Neuronal stem cell (in vitro differentiated cells): ENCODE data around the gene ABCD1.

ENCODE experiments used
- DNase-seq: peaks from one replicate; pipeline ENCODE4 v3.0.0-alpha.2; 2013; ENCODE audit warnings: low spot score
- H2AFZ ChIP-seq: one replicate; pipeline ENCODE4 v1.6.1; 2013; ENCODE audit warnings: mild to moderate bottlenecking, low read length, inconsistent platforms
- H2AK5ac ChIP-seq: 2 replicates; pipeline ENCODE4 v1.6.1; 2013; ENCODE audit warnings: low read depth, mild to moderate bottlenecking, inconsistent platforms, low read length, moderate library complexity, mixed read lengths
- H2BK120ac ChIP-seq: 2 replicates; pipeline ENCODE4 v1.6.1; 2013; ENCODE audit warnings: low read depth, mild to moderate bottlenecking, inconsistent platforms, low read length, moderate library complexity, mixed read lengths
- H2BK12ac ChIP-seq: one replicate; pipeline ENCODE4 v1.6.1; 2013; ENCODE audit warnings: low read length, inconsistent platforms
- H2BK15ac ChIP-seq: 2 replicates; pipeline ENCODE4 v1.6.1; 2013; ENCODE audit warnings: mild to moderate bottlenecking, low read length, inconsistent platforms, mixed read lengths
- H2BK5ac ChIP-seq: one replicate; pipeline ENCODE4 v1.6.1; 2013; ENCODE audit warnings: inconsistent platforms, mild to moderate bottlenecking, low read length, moderate library complexity
- H3K14ac ChIP-seq: one replicate; pipeline ENCODE4 v1.6.1; 2013; ENCODE audit warnings: low read length, inconsistent platforms
- H3K18ac ChIP-seq: 2 replicates; pipeline ENCODE4 v1.6.1; 2013; ENCODE audit warnings: low read length, inconsistent platforms
- H3K23ac ChIP-seq: 2 replicates; pipeline ENCODE4 v1.6.1; 2013; ENCODE audit warnings: low read depth, mild to moderate bottlenecking, mixed read lengths, low read length, inconsistent platforms; ENCODE audit not compliant: poor library complexity
- H3K27ac ChIP-seq: replicated peaks from 3 replicates; pipeline ENCODE4 v1.5.1; 2013; ENCODE audit warnings: low read length, inconsistent platforms
- H3K27me3 ChIP-seq, 3 experiments: 2 replicates each; pipeline ENCODE4 v1.6.1; 2013; ENCODE audit warnings: low read length in 3 of 3, mild to moderate bottlenecking in 2 of 3, inconsistent platforms in 1 of 3, low read depth in 1 of 3, mixed read lengths in 1 of 3, moderate library complexity in 1 of 3; ENCODE audit not compliant: control insufficient read depth in 3 of 3, insufficient read depth in 3 of 3
- H3K36me3 ChIP-seq, 2 donors: replicated peaks in 1 of 2; 2 replicates each; pipeline ENCODE4 v1.6.1; 2013; ENCODE audit warnings: low read length in 2 of 2; ENCODE audit not compliant: control insufficient read depth in 2 of 2, insufficient read depth in 2 of 2
- H3K4ac ChIP-seq: 2 replicates; pipeline ENCODE4 v1.6.1; 2013; ENCODE audit warnings: inconsistent platforms, mild to moderate bottlenecking, low read length, moderate library complexity
- H3K4me1 ChIP-seq, 2 donors: 1 replicate in 1 of 2; 2 replicates in 1 of 2; pipeline ENCODE4 v1.6.1; 2013; ENCODE audit warnings: low read length in 2 of 2, low read depth in 1 of 2; ENCODE audit not compliant: control insufficient read depth in 2 of 2, insufficient read depth in 1 of 2
- H3K4me2 ChIP-seq: one replicate; pipeline ENCODE4 v1.6.1; 2013; ENCODE audit warnings: mild to moderate bottlenecking, low read length, inconsistent platforms; ENCODE audit not compliant: insufficient read depth, poor library complexity, severe bottlenecking
- H3K4me3 ChIP-seq, 2 donors: 2 replicates each; pipeline ENCODE4 v1.5.1; 2013; ENCODE audit warnings: low read length in 2 of 2, mild to moderate bottlenecking in 2 of 2, inconsistent platforms in 1 of 2, moderate library complexity in 1 of 2
- H3K79me1 ChIP-seq: one replicate; pipeline ENCODE4 v1.6.1; 2013; ENCODE audit warnings: low read depth, mild to moderate bottlenecking, inconsistent platforms, low read length, moderate library complexity
- H3K9ac ChIP-seq: one replicate; pipeline ENCODE4 v1.6.1; 2013; ENCODE audit warnings: mild to moderate bottlenecking, low read depth, low read length, inconsistent platforms; ENCODE audit not compliant: poor library complexity
- H3K9me3 ChIP-seq, 2 donors: replicated peaks in 1 of 2; 2 replicates each; pipeline versions ENCODE3 to v1.6.1; 2013; ENCODE audit warnings: low read length in 2 of 2, mild to moderate bottlenecking in 2 of 2, inconsistent platforms in 1 of 2, low read depth in 1 of 2, mixed read lengths in 1 of 2, moderate library complexity in 1 of 2; ENCODE audit not compliant: control insufficient read depth in 2 of 2, insufficient read depth in 1 of 2
- H4K8ac ChIP-seq: one replicate; pipeline ENCODE4 v1.6.1; 2013; ENCODE audit warnings: low read depth, mild to moderate bottlenecking, inconsistent platforms, low read length, moderate library complexity
- H4K91ac ChIP-seq: one replicate; pipeline ENCODE4 v1.6.1; 2013; ENCODE audit warnings: low read length, low read depth, mild to moderate bottlenecking, inconsistent platforms; ENCODE audit not compliant: poor library complexity
- WGBS, 2 donors: extraction: QIAGEN DNeasy Blood & Tissue Kit; methylation state at CpG; one replicate each; pipeline ENCODE4 v1.1.7; 2013; ENCODE audit warnings: missing lambda C conversion rate in 2 of 2, mixed read lengths in 1 of 2; ENCODE audit not compliant: insufficient read length in 2 of 2, insufficient replicate concordance in 1 of 2; ENCODE audit errors: extremely low coverage in 2 of 2; 5-methylcytosine and 5-hydroxymethylcytosine counted together

ABCD1 gene

GRCh38 chrX:153701706-153702105 lies 22.9 kb upstream of the ABCD1 start:
- Histone ChIP-seq H2AK5ac (no peak overlapping the region), H3K14ac (no peak overlapping the region), H2AFZ (no peak overlapping the region), H3K9me3 (no peaks in the 10 kb centered on the region), H4K91ac (no peak overlapping the region), H2BK120ac (no peak overlapping the region), H3K36me3 (peaks cover 2 to 36% of the 10 kb centered on the region in 2 donors), H3K27me3 (peaks cover 0 to 26% (median 0%) of the 10 kb centered on the region in 3 experiments), H3K4ac (no peak overlapping the region), H3K4me1 (no peaks in the 10 kb centered on the region), H3K4me3 (no peak overlapping the region), H3K79me1 (peaks cover 2% of the 10 kb centered on the region), H2BK15ac (no peak overlapping the region), H3K4me2 (no peak overlapping the region), H3K18ac (no peak overlapping the region), H3K23ac (no peak overlapping the region), H2BK12ac (no peak overlapping the region), H3K27ac (no peak overlapping the region), H3K9ac (no peak overlapping the region), H2BK5ac (no peak overlapping the region), H4K8ac (no peak overlapping the region)
- WGBS, 2 donors, result no CpG with 5 or more reads among the region's 12 CpGs
- DNase-seq, result no peak

- Histone ChIP-seq H3K36me3 (peaks cover 2 to 31% of the 10 kb centered on the region in 2 donors), H3K9ac (no peak overlapping the region), H2BK120ac (no peak overlapping the region), H3K4ac (no peak overlapping the region), H3K4me1 (no peaks in the 10 kb centered on the region), H2BK15ac (no peak overlapping the region), H4K8ac (no peak overlapping the region), H3K27ac (no peak overlapping the region), H2AK5ac (no peak overlapping the region), H3K23ac (no peak overlapping the region), H3K4me3 (no peak overlapping the region), H3K79me1 (peaks cover 2% of the 10 kb centered on the region), H2BK12ac (no peak overlapping the region), H2AFZ (no peak overlapping the region), H3K14ac (no peak overlapping the region), H3K18ac (no peak overlapping the region), H3K9me3 (no peaks in the 10 kb centered on the region), H4K91ac (no peak overlapping the region), H3K4me2 (no peak overlapping the region), H2BK5ac (no peak overlapping the region), H3K27me3 (peaks cover 0 to 22% (median 0%) of the 10 kb centered on the region in 3 experiments)
- no CpG with 5 or more reads among the region's 23 CpGs for WGBS, 2 donors
- no peak for DNase-seq
Observed at GRCh38 chrX:153702336-153703035, 22.2 kb upstream of the ABCD1 start.

- H2BK5ac ChIP-seq, result no peak overlapping the region
Observed at GRCh38 chrX:153703036-153703370, 21.7 kb upstream of the ABCD1 start.

GRCh38 chrX:153704021-153704526 lies 20.6 kb upstream of the ABCD1 start:
- Histone ChIP-seq H3K23ac (no peak overlapping the region), H3K4ac (no peak overlapping the region), H3K18ac (no peak overlapping the region), H4K8ac (no peak overlapping the region), H3K4me1 (no peaks in the 10 kb centered on the region), H3K4me2 (no peak overlapping the region), H2BK15ac (no peak overlapping the region), H3K79me1 (peaks cover 2% of the 10 kb centered on the region), H3K9me3 (no peaks in the 10 kb centered on the region), H3K36me3 (peaks cover 2 to 31% of the 10 kb centered on the region in 2 donors), H2BK120ac (no peak overlapping the region), H2AFZ (no peak overlapping the region), H2BK12ac (no peak overlapping the region), H3K9ac (no peak overlapping the region), H3K4me3 (no peak overlapping the region), H3K27ac (no peak overlapping the region), H3K14ac (no peak overlapping the region), H4K91ac (no peak overlapping the region), H2AK5ac (no peak overlapping the region), H2BK5ac (no peak overlapping the region), H3K27me3 (peaks cover 0 to 18% (median 0%) of the 10 kb centered on the region in 3 experiments)
- DNase-seq, result no peak
- WGBS, 2 donors, result no CpG with 5 or more reads among the region's 18 CpGs

More at GRCh38 chrX:153703036-153703370, 21.7 kb upstream of the ABCD1 start:
- Histone ChIP-seq H2AK5ac (no peak overlapping the region), H3K14ac (no peak overlapping the region), H2AFZ (no peak overlapping the region), H3K4me2 (no peak overlapping the region), H3K79me1 (peaks cover 2% of the 10 kb centered on the region), H3K18ac (no peak overlapping the region), H4K8ac (no peak overlapping the region), H3K36me3 (peaks cover 2 to 31% of the 10 kb centered on the region in 2 donors), H3K27ac (no peak overlapping the region), H2BK120ac (no peak overlapping the region), H3K4ac (no peak overlapping the region), H4K91ac (no peak overlapping the region), H3K27me3 (peaks cover 0 to 20% (median 0%) of the 10 kb centered on the region in 3 experiments), H3K9me3 (no peaks in the 10 kb centered on the region), H2BK15ac (no peak overlapping the region), H3K9ac (no peak overlapping the region), H3K4me3 (no peak overlapping the region), H2BK12ac (no peak overlapping the region), H3K4me1 (no peaks in the 10 kb centered on the region), H3K23ac (no peak overlapping the region)
- WGBS, 2 donors, result no CpG with 5 or more reads among the region's 16 CpGs
- no peak for DNase-seq
